Neuronal stem cell (in vitro differentiated cells): ENCODE results near the gene CIART.

Source experiments
- DNase-seq: peaks from one replicate; pipeline ENCODE4 v3.0.0-alpha.2; 2013; ENCODE audit warnings: low spot score
- H2AFZ ChIP-seq: one replicate; pipeline ENCODE4 v1.6.1; 2013; ENCODE audit warnings: mild to moderate bottlenecking, low read length, inconsistent platforms
- H2AK5ac ChIP-seq: 2 replicates; pipeline ENCODE4 v1.6.1; 2013; ENCODE audit warnings: low read depth, mild to moderate bottlenecking, inconsistent platforms, low read length, moderate library complexity, mixed read lengths
- H2BK120ac ChIP-seq: 2 replicates; pipeline ENCODE4 v1.6.1; 2013; ENCODE audit warnings: low read depth, mild to moderate bottlenecking, inconsistent platforms, low read length, moderate library complexity, mixed read lengths
- H2BK12ac ChIP-seq: one replicate; pipeline ENCODE4 v1.6.1; 2013; ENCODE audit warnings: low read length, inconsistent platforms
- H2BK15ac ChIP-seq: 2 replicates; pipeline ENCODE4 v1.6.1; 2013; ENCODE audit warnings: mild to moderate bottlenecking, low read length, inconsistent platforms, mixed read lengths
- H2BK5ac ChIP-seq: one replicate; pipeline ENCODE4 v1.6.1; 2013; ENCODE audit warnings: inconsistent platforms, mild to moderate bottlenecking, low read length, moderate library complexity
- H3K14ac ChIP-seq: one replicate; pipeline ENCODE4 v1.6.1; 2013; ENCODE audit warnings: low read length, inconsistent platforms
- H3K18ac ChIP-seq: 2 replicates; pipeline ENCODE4 v1.6.1; 2013; ENCODE audit warnings: low read length, inconsistent platforms
- H3K23ac ChIP-seq: 2 replicates; pipeline ENCODE4 v1.6.1; 2013; ENCODE audit warnings: low read depth, mild to moderate bottlenecking, mixed read lengths, low read length, inconsistent platforms; ENCODE audit not compliant: poor library complexity
- H3K27ac ChIP-seq: replicated peaks from 3 replicates; pipeline ENCODE4 v1.5.1; 2013; ENCODE audit warnings: low read length, inconsistent platforms
- H3K27me3 ChIP-seq, 3 experiments: 2 replicates each; pipeline ENCODE4 v1.6.1; 2013; ENCODE audit warnings: low read length in 3 of 3, mild to moderate bottlenecking in 2 of 3, inconsistent platforms in 1 of 3, low read depth in 1 of 3, mixed read lengths in 1 of 3, moderate library complexity in 1 of 3; ENCODE audit not compliant: control insufficient read depth in 3 of 3, insufficient read depth in 3 of 3
- H3K36me3 ChIP-seq, 2 donors: replicated peaks in 1 of 2; 2 replicates each; pipeline ENCODE4 v1.6.1; 2013; ENCODE audit warnings: low read length in 2 of 2; ENCODE audit not compliant: control insufficient read depth in 2 of 2, insufficient read depth in 2 of 2
- H3K4ac ChIP-seq: 2 replicates; pipeline ENCODE4 v1.6.1; 2013; ENCODE audit warnings: inconsistent platforms, mild to moderate bottlenecking, low read length, moderate library complexity
- H3K4me1 ChIP-seq, 2 donors: 1 replicate in 1 of 2; 2 replicates in 1 of 2; pipeline ENCODE4 v1.6.1; 2013; ENCODE audit warnings: low read length in 2 of 2, low read depth in 1 of 2; ENCODE audit not compliant: control insufficient read depth in 2 of 2, insufficient read depth in 1 of 2
- H3K4me2 ChIP-seq: one replicate; pipeline ENCODE4 v1.6.1; 2013; ENCODE audit warnings: mild to moderate bottlenecking, low read length, inconsistent platforms; ENCODE audit not compliant: insufficient read depth, poor library complexity, severe bottlenecking
- H3K4me3 ChIP-seq, 2 donors: 2 replicates each; pipeline ENCODE4 v1.5.1; 2013; ENCODE audit warnings: low read length in 2 of 2, mild to moderate bottlenecking in 2 of 2, inconsistent platforms in 1 of 2, moderate library complexity in 1 of 2
- H3K79me1 ChIP-seq: one replicate; pipeline ENCODE4 v1.6.1; 2013; ENCODE audit warnings: low read depth, mild to moderate bottlenecking, inconsistent platforms, low read length, moderate library complexity
- H3K9ac ChIP-seq: one replicate; pipeline ENCODE4 v1.6.1; 2013; ENCODE audit warnings: mild to moderate bottlenecking, low read depth, low read length, inconsistent platforms; ENCODE audit not compliant: poor library complexity
- H3K9me3 ChIP-seq, 2 donors: replicated peaks in 1 of 2; 2 replicates each; pipeline versions ENCODE3 to v1.6.1; 2013; ENCODE audit warnings: low read length in 2 of 2, mild to moderate bottlenecking in 2 of 2, inconsistent platforms in 1 of 2, low read depth in 1 of 2, mixed read lengths in 1 of 2, moderate library complexity in 1 of 2; ENCODE audit not compliant: control insufficient read depth in 2 of 2, insufficient read depth in 1 of 2
- H4K8ac ChIP-seq: one replicate; pipeline ENCODE4 v1.6.1; 2013; ENCODE audit warnings: low read depth, mild to moderate bottlenecking, inconsistent platforms, low read length, moderate library complexity
- H4K91ac ChIP-seq: one replicate; pipeline ENCODE4 v1.6.1; 2013; ENCODE audit warnings: low read length, low read depth, mild to moderate bottlenecking, inconsistent platforms; ENCODE audit not compliant: poor library complexity
- WGBS, 2 donors: extraction: QIAGEN DNeasy Blood & Tissue Kit; methylation state at CpG; one replicate each; pipeline ENCODE4 v1.1.7; 2013; ENCODE audit warnings: missing lambda C conversion rate in 2 of 2, mixed read lengths in 1 of 2; ENCODE audit not compliant: insufficient read length in 2 of 2, insufficient replicate concordance in 1 of 2; ENCODE audit errors: extremely low coverage in 2 of 2; 5-methylcytosine and 5-hydroxymethylcytosine counted together

CIART gene

DNA sequence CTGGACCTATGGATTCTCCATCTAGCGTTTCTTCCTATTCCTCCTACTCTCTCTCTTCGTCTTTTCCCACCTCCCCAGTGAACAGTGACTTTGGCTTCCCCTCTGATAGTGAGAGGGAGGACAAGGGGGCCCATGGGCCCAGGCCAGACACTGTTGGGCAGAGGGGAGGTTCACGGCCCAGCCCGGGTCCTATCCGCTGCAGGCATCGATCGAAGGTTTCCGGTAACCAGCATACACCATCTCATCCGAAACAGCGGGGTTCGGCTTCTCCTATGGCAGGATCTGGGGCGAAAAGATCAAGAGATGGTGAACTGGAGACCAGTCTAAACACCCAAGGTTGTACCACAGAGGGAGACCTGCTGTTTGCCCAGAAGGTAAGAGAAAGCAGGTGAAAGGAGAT lies 906 bp downstream of the CIART start:
- Histone ChIP-seq H3K14ac (no peak overlapping the region), H4K8ac (no peak overlapping the region), H3K4ac (no peak overlapping the region), H3K4me3 (peak overlapping the region; percentile 10 to 47), H2BK120ac (no peak overlapping the region), H3K23ac (no peak overlapping the region), H3K9me3 (no peaks in the 10 kb centered on the region), H3K36me3 (peaks cover 3 to 33% of the 10 kb centered on the region in 2 donors), H3K18ac (no peak overlapping the region), H3K79me1 (no peaks in the 10 kb centered on the region), H3K4me1 (peaks cover 0 to 10% of the 10 kb centered on the region in 2 donors), H3K9ac (no peak overlapping the region), H2BK15ac (no peak overlapping the region), H2AFZ (no peak overlapping the region), H2BK5ac (no peak overlapping the region), H2BK12ac (no peak overlapping the region), H3K27ac (no peak overlapping the region), H2AK5ac (no peak overlapping the region), H4K91ac (no peak overlapping the region), H3K27me3 (peaks cover 0 to 7% (median 0%) of the 10 kb centered on the region in 3 experiments), H3K4me2 (peak overlapping the region; percentile 88)
- DNase-seq = no peak
- whole genome bisulfite sequencing, 2 donors = no CpG with 5 or more reads among the region's 12 CpGs

DNA sequence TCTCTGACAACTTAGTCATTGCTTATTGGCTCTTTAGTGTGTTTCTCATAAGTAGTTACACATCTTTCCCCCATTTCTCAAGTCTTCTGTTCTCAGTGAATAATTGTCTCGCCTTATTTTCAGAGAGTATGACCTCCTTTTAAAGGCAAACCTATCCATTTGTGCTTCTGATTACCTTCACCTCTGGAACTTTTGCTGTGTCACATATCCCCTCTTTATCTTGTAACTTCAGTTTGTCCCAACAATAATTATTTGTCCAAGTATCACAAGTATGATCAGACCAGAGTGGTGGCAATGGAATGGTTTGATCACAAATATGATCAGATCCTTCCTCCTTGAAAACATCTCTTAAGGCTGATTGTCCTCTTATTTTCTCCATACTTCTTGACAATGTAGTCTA lies 6.0 kb downstream of the CIART start:
- no peak overlapping the region for H3K23ac ChIP-seq
- H2BK12ac ChIP-seq = no peak overlapping the region
- WGBS, 2 donors = no CpG with 5 or more reads among the region's 1 CpG
- no peak overlapping the region for H4K8ac ChIP-seq
- H2BK5ac ChIP-seq = no peak overlapping the region
- no peak overlapping the region for H3K9ac ChIP-seq
- no peak overlapping the region for H2AK5ac ChIP-seq
- no peak overlapping the region for H4K91ac ChIP-seq
- H3K18ac ChIP-seq = no peak overlapping the region
- H3K9me3 ChIP-seq = no peaks in the 10 kb centered on the region
- H3K79me1 ChIP-seq = no peaks in the 10 kb centered on the region
- H3K27ac ChIP-seq = no peak overlapping the region
- peaks cover 2 to 7% of the 10 kb centered on the region in 2 donors for H3K36me3 ChIP-seq
- no peak overlapping the region for H2AFZ ChIP-seq
- no peaks in the 10 kb centered on the region for H3K27me3 ChIP-seq
- no peak for DNase-seq
- H2BK15ac ChIP-seq = no peak overlapping the region
- no peak overlapping the region for H3K4ac ChIP-seq
- H3K4me1 ChIP-seq = peaks cover under 1 to 6% of the 10 kb centered on the region in 2 donors
- no peak overlapping the region for H3K4me3 ChIP-seq
- H3K14ac ChIP-seq = no peak overlapping the region
- no peak overlapping the region for H3K4me2 ChIP-seq
- no peak overlapping the region for H2BK120ac ChIP-seq

- Histone ChIP-seq H2AFZ (no peak overlapping the region), H3K14ac (no peak overlapping the region), H4K8ac (no peak overlapping the region), H3K36me3 (peaks cover 2 to 7% of the 10 kb centered on the region in 2 donors), H3K27ac (no peak overlapping the region), H2AK5ac (no peak overlapping the region), H3K79me1 (no peaks in the 10 kb centered on the region), H3K4ac (no peak overlapping the region), H3K4me2 (no peak overlapping the region), H3K9ac (no peak overlapping the region), H2BK12ac (no peak overlapping the region), H3K4me3 (no peak overlapping the region), H2BK5ac (no peak overlapping the region), H3K9me3 (no peaks in the 10 kb centered on the region), H3K4me1 (peaks cover 2 to 6% of the 10 kb centered on the region in 2 donors), H2BK120ac (no peak overlapping the region), H2BK15ac (no peak overlapping the region), H3K18ac (no peak overlapping the region), H3K27me3 (no peaks in the 10 kb centered on the region), H3K23ac (no peak overlapping the region), H4K91ac (no peak overlapping the region)
- no peak for DNase-seq
- WGBS, 2 donors = no CpG with 5 or more reads among the region's 4 CpGs
Observed at GRCh38 chr1:150288822-150289221, 6.5 kb downstream of the CIART start.

GRCh38 chr1:150293433-150294253 lies 11.3 kb downstream of the CIART start, which contains the start of gene MRPS21:
MRPS21 (plus strand) TSS chr1:150293861; CDS start chr1:150294367, 506 bp downstream.
- Histone ChIP-seq H3K4me1 (peaks cover 2 to 9% of the 10 kb centered on the region in 2 donors), H4K91ac (no peak within 1 kb of the TSS), H3K23ac (peak within 1 kb of the TSS; percentile 14), H2BK5ac (no peak within 1 kb of the TSS), H3K36me3 (peaks cover 8 to 33% of the 10 kb centered on the region in 2 donors), H3K27ac (peak within 1 kb of the TSS; percentile 66), H3K79me1 (peaks cover 9% of the 10 kb centered on the region), H3K4ac (peak within 1 kb of the TSS; percentile 47), H2BK15ac (no peak within 1 kb of the TSS), H3K9ac (peak within 1 kb of the TSS; percentile 45), H2AFZ (peak within 1 kb of the TSS; percentile 81), H3K18ac (peak within 1 kb of the TSS; percentile 15), H3K14ac (no peak within 1 kb of the TSS), H3K27me3 (no peaks in the 10 kb centered on the region), H2AK5ac (peak within 1 kb of the TSS; percentile 3), H3K4me3 (peak within 1 kb of the TSS; percentile 71 to 94), H4K8ac (no peak within 1 kb of the TSS), H2BK12ac (no peak within 1 kb of the TSS), H2BK120ac (no peak within 1 kb of the TSS), H3K4me2 (peak within 1 kb of the TSS; percentile 80), H3K9me3 (no peaks in the 10 kb centered on the region)
- peak; percentile 78 for DNase-seq
- no CpG with 5 or more reads among the region's 43 CpGs for WGBS, 2 donors
